ENCODE measurements around the gene BNIP2.
"Not testable (repeated sequence)": the region's sequence is repeated elsewhere in the genome, so short reads cannot be mapped to it uniquely, and the experiment has no call there.

The BNIP2 gene

GRCh38 chr15:59688423-59688781 is 718 bp downstream of the BNIP2 start:
- DNase-seq = peak; percentile 71 to 90 (median 85)

DNA sequence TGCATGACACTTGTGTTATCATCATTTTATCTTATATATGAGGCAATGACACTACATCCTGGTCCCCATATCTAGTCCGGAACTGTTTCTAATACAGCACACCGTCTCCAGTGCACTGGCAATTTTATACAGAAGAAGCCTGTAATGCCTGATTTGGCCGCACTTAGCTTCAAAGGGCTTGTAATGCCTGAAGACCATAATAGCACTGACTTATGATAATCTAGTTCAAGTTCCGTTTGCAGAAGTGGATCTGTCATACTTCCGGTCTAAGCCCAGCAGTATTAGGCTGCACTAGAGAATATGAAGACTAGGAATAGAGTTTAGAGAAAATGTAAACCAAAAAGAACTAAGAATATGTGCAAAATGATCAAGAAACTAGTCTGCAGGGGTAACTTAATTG is 1.3 kb downstream of the BNIP2 start:
- peak; percentile 58 to 92 (median 76) for DNase-seq

DNA sequence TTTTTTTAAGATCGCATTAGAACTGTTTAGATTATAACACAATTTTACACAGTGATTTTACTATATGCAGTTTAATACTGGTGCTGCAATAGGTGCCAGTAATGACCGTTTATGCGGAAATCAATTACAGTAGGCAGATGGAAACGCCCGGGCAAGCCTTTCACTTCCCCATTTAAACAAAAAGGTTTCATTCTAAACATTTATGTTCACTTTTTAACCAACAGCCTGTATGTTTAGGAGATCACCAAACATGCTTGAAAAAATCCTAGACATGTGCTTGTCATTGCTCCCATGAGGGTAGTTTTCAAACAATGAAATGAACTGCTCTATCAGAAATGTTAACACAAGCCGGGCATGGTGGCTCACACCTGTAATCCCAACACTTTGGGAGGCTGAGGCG is 2.7 kb downstream of the BNIP2 start:
- DNase-seq = peak; percentile 65 to 83 (median 78)

- peak in 3 of 4 experiments; percentile 11 to 61 (median 59) for DNase-seq
These were observed 3.3 kb downstream of the BNIP2 start for GRCh38 chr15:59685737-59686297.

DNA sequence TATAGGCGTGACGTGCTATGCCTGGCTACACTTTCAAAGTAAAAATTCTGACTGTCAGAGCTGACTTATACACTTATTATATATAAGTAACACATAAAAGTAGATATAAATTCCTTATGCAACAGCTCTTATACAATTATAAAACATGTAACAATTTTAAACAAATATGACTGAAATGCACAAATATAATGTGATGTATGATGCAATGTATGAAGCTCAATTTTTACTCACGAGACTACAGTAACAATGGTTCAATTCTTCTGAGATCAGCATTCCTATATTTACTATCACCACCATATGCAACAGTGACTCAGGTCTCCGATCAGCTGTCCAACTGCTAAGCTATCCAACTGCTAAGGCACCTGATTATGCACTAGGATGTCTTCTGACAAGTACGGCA is 8.2 kb downstream of the BNIP2 start:
- no peak for DNase-seq

DNA sequence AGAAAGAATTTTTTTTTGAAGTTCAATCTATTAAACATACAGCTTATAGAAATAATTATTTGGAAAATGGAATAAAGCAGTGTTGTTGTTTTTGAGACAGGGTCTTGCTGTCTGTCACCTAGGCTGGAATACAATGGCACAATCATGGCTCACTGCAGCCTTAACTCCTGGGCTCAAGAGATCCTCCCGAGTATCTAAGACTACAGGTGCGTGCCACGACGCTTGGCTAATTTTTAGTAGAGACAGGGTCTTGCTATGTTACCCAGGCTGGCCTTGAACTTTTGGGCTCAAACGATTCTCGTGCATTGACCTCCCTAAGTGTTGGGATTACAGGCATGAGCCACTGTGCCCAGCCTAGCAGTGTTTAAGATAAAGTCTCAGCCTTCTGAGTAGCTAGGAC is 8.8 kb downstream of the BNIP2 start:
- no peak for DNase-seq

GRCh38 chr15:59678620-59679019 is 10.5 kb downstream of the BNIP2 start:
- DNase-seq = no peak

DNA sequence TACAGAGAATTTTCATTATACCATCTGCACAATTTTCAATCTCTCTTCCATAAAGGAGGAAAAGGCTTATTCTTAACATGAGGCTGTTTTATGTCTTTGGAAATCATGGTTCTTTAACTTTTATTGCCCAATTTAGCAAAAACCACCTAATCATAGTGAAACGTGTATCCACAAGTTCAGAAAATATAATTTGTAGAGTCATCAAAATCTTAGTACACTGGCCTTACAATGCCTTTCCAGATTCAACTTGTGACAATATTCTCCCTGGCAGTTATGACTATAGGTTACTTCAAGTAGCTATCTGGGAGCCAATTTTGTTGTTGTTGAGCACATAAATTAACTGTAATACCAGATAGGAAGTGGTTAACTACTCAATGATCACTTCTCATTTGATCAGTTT is 10.9 kb downstream of the BNIP2 start:
- DNase-seq = no peak

- DNase-seq = no peak
These were observed 12.6 kb downstream of the BNIP2 start for GRCh38 chr15:59676565-59676964.

GRCh38 chr15:59674361-59674877 is 14.7 kb downstream of the BNIP2 start:
- no peak for DNase-seq

- DNase-seq = peak in 3 of 4 experiments; percentile 44 to 57 (median 45)
These were observed 20.6 kb downstream of the BNIP2 start for GRCh38 chr15:59668556-59668955.

GRCh38 chr15:59662260-59662659 is 26.9 kb downstream of the BNIP2 start:
- DNase-seq = no peak

GRCh38 chr15:59659366-59659765 is 29.8 kb downstream of the BNIP2 start:
- no peak for DNase-seq

- no peak for DNase-seq
These were observed 31.4 kb downstream of the BNIP2 start for GRCh38 chr15:59657635-59658125.

GRCh38 chr15:59656897-59657634 is 32.1 kb downstream of the BNIP2 start, which contains the start of gene GTF2A2:
TSS of gene GTF2A2 (minus strand) at chr15:59657515. CDS start at chr15:59652277, 5,238 bp downstream.
- DNase-seq = peak; percentile 95 to 97 (median 97)

- peak; percentile 35 to 85 (median 72) for DNase-seq
These were observed 35.1 kb downstream of the BNIP2 start for GRCh38 chr15:59654046-59654445.

- no peak for DNase-seq
These were observed 39.5 kb downstream of the BNIP2 start for GRCh38 chr15:59649603-59650002.

DNA sequence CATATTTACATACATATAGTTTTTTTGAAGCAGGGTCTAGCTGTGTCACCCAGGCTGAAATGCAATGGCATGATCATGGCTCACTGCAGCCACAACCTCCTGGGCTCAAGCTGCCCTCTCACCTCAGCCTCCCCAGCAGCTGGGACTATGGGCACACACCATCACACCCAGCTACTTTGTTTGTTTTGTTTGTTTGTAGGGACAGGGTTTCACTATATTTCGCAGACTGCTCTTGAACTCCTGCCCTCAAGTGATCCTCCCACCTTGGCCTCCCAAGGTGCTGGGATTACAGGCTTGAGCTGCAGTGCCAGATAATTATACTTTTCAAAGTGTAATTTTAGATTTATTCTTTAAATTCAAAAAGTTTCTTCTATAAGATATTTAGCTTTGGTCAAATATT is 42.0 kb downstream of the BNIP2 start:
- no peak for DNase-seq

DNA sequence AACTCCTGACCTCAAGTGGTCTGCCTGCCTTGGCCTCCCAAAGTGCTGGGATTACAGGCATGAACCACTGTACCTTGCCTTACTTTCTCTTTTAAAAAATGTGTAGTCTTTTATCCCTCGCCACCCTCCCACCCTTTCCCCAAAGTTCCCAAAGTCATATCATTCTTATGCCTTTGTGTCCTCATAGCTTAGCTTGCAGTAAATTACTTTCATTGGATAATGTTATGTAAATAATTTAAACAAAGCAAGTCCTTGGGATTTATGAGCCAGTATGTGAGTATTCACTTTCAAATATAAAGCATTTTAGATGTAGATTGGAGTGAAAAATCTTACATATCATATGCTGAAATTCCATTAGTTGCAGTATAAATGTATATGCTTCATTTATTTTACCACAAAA is 42.8 kb downstream of the BNIP2 start:
- DNase-seq = no peak

DNA sequence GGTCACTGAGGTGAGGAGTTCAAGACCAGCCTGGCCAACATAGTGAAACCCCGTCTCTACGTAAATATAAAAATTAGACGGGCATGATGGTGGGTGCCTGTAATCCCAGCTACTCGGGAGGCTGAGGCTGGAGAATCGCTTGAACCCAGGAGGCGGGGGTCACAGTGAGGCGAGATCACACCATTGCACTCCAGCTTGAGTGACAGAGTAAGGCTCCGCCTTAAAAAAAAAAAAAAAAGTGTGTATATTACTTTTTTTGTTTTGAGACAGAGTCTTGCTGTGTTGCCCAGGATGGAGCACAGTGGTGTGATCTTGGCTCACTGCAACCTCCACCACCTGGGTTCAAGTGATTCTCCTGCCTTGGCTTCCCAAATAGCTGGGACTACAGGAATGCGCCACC is 43.3 kb downstream of the BNIP2 start:
- not testable (repeated sequence) for DNase-seq

GRCh38 chr15:59644756-59645155 is 44.4 kb downstream of the BNIP2 start:
- no peak for DNase-seq

- DNase-seq = peak in 1 of 4 experiments; percentile 12
These were observed 46.8 kb downstream of the BNIP2 start for GRCh38 chr15:59642351-59642750.

GRCh38 chr15:59637507-59637906 is 51.6 kb downstream of the BNIP2 start:
- DNase-seq = not testable (repeated sequence)

DNA sequence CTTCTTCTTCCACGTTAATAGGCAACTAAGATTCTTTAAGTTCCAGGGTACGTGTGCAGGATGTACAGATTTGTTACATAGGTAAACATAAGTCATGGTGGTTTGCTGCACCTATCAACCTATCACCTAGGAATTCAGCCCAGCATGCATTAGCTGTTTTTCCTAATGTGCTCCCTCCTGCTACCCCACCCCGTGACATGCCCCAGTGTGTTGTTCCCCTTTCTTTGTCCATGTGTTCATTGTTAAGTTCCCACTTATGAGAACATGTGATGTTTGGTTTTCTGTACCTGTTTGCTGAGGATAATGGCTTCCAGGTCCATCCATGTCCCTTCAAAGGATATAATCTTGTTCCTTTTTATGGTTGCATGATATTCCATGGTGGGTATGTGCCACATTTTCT is 52.9 kb downstream of the BNIP2 start:
- DNase-seq = peak in 3 of 4 experiments; percentile 16 to 47 (median 44)

All from suppressor macrophage (primary cell).